Right lobe of liver (tissue), 4 donors: ENCODE measurements around the gene OGFOD3.

ENCODE experiments used
- CTCF ChIP-seq, 4 donors: fragments of 200-600 bp in 3 of 4; fragments of 450-650 bp in 1 of 4; IDR thresholded peaks; one replicate each; pipeline versions ENCODE4 v1.5.1 to v1.8.0; 2016 to 2022; ENCODE audit warnings: antibody characterized with exemption in 4 of 4, mild to moderate bottlenecking in 2 of 4
- POLR2A ChIP-seq: fragments of 450-650 bp; IDR thresholded peaks from one replicate; pipeline ENCODE4 v1.6.1; 2017; ENCODE audit warnings: antibody characterized with exemption, mild to moderate bottlenecking
- donor health status: DM: no; HTN: no; CAD: no.
- donor health status: DM: no; HTN: no; CAD: no.
- donor health status: DM: no; HTN: yes; CAD: no.

- no peak for TF ChIP-seq CTCF (IDR thresholded peaks at IDR 0.05)
- TF ChIP-seq POLR2A: no peak
Measured at GRCh38 chr17:82463391-82463790, 45.0 kb upstream of the OGFOD3 start.
